ENCODE data around the gene ADCY10. TPM values are rescaled to one million over a fixed set of nuclear protein-coding genes. Genes with fewer than 3 reads are reported as not detected.
A peak's percentile ranks its signal among the peaks of the same experiment; 100 is the strongest.
"Not testable (repeated sequence)": the region's sequence is repeated elsewhere in the genome, so short reads cannot be mapped to it uniquely, and the experiment has no call there.

Gene ADCY10
- total RNA-seq, 8 experiments from 2014 or later, result 0.04 to 1.3 (median 0.60) TPM; not detected in 1

GRCh38 chr1:167898578-167899222, 15.2 kb downstream of the ADCY10 start:
- Histone ChIP-seq H3K4me3 (no peak overlapping the region), H3K27ac (no peak overlapping the region), H3K4me1 (replicated peaks in 1 of 2) (peaks cover 0 to 2% of the 10 kb centered on the region in 2 donors)
- ATAC-seq (replicated peaks in 6 of 8), result no peak
- in situ Hi-C loops (cut with MboI; ENCODE audit: low pct_unique_long_range_greater_than_20kb in 2 of 9, low sequenced_read_pairs in 9 of 9, unreplicated experiment in 9 of 9), result no loop called here
- 40 to 100% (median 94%) methylated on average over 1 to 9 of the region's 9 CpGs; no CpG with 5 or more reads in 1 of the 10 experiments for WGBS, 10 experiments

- in situ Hi-C loops (cut with MboI; ENCODE audit: low pct_unique_long_range_greater_than_20kb in 2 of 9, low sequenced_read_pairs in 9 of 9, unreplicated experiment in 9 of 9), result no loop called here
- Histone ChIP-seq H3K4me1 (replicated peaks in 1 of 2) (no peaks in the 10 kb centered on the region), H3K27ac (no peak overlapping the region), H3K4me3 (no peak overlapping the region)
- 17 to 100% (median 67%) methylated on average over 1 to 2 of the region's 2 CpGs; no CpG with 5 or more reads in 2 of the 10 experiments for WGBS, 10 experiments
- ATAC-seq (replicated peaks in 6 of 8), result no peak
These were observed 20.1 kb downstream of the ADCY10 start for GRCh38 chr1:167893798-167894197.

GRCh38 chr1:167890400-167890799, 23.5 kb downstream of the ADCY10 start:
- in situ Hi-C loops (cut with MboI; ENCODE audit: low pct_unique_long_range_greater_than_20kb in 2 of 9, low sequenced_read_pairs in 9 of 9, unreplicated experiment in 9 of 9), result no loop called here

GRCh38 chr1:167887187-167887586, 26.7 kb downstream of the ADCY10 start:
- in situ Hi-C loops (cut with MboI; ENCODE audit: low pct_unique_long_range_greater_than_20kb in 2 of 9, low sequenced_read_pairs in 9 of 9, unreplicated experiment in 9 of 9); H3K4me1 ChIP-seq (replicated peaks in 1 of 2); ATAC-seq (replicated peaks in 6 of 8); H3K27ac ChIP-seq; H3K4me3 ChIP-seq: not testable (repeated sequence)
- 100% methylated on average over 1 of the region's 2 CpGs; no CpG with 5 or more reads in 9 of the 10 experiments for WGBS, 10 experiments

More at GRCh38 chr1:167890400-167890799, 23.5 kb downstream of the ADCY10 start:
- Histone ChIP-seq H3K4me1 (replicated peaks in 1 of 2) (no peaks in the 10 kb centered on the region), H3K27ac (no peak overlapping the region), H3K4me3 (no peak overlapping the region)
- ATAC-seq (replicated peaks in 6 of 8), result no peak

GRCh38 chr1:167882376-167882775, 31.6 kb downstream of the ADCY10 start:
- no peak overlapping the region for H3K27ac ChIP-seq
- ATAC-seq (replicated peaks in 6 of 8), result no peak
- in situ Hi-C loops (cut with MboI; ENCODE audit: low pct_unique_long_range_greater_than_20kb in 2 of 9, low sequenced_read_pairs in 9 of 9, unreplicated experiment in 9 of 9), result no loop called here
- H3K4me3 ChIP-seq, result no peak overlapping the region
- no peaks in the 10 kb centered on the region for H3K4me1 ChIP-seq (replicated peaks in 1 of 2)
- WGBS, 10 experiments, result 23 to 100% (median 92%) methylated on average over 1 to 7 of the region's 8 CpGs; no CpG with 5 or more reads in 2 of the 10 experiments

GRCh38 chr1:167881786-167882185, 32.1 kb downstream of the ADCY10 start:
- H3K4me1 ChIP-seq (replicated peaks in 1 of 2), result no peaks in the 10 kb centered on the region
- in situ Hi-C loops (cut with MboI; ENCODE audit: low pct_unique_long_range_greater_than_20kb in 2 of 9, low sequenced_read_pairs in 9 of 9, unreplicated experiment in 9 of 9), result no loop called here
- no peak overlapping the region for H3K27ac ChIP-seq
- WGBS, 10 experiments, result 58 to 88% (median 83%) methylated on average over 1 to 3 of the region's 3 CpGs; no CpG with 5 or more reads in 2 of the 10 experiments
- H3K4me3 ChIP-seq, result no peak overlapping the region
- no peak for ATAC-seq (replicated peaks in 6 of 8)

GRCh38 chr1:167881069-167881468, 32.9 kb downstream of the ADCY10 start:
- no peaks in the 10 kb centered on the region for H3K4me1 ChIP-seq (replicated peaks in 1 of 2)
- ATAC-seq (replicated peaks in 6 of 8), result no peak
- H3K4me3 ChIP-seq, result no peak overlapping the region
- no peak overlapping the region for H3K27ac ChIP-seq
- in situ Hi-C loops (cut with MboI; ENCODE audit: low pct_unique_long_range_greater_than_20kb in 2 of 9, low sequenced_read_pairs in 9 of 9, unreplicated experiment in 9 of 9), result no loop called here

GRCh38 chr1:167880580-167881021, 33.3 kb downstream of the ADCY10 start:
- no peak overlapping the region for H3K4me3 ChIP-seq
- no peak for ATAC-seq (replicated peaks in 6 of 8)
- in situ Hi-C loops (cut with MboI; ENCODE audit: low pct_unique_long_range_greater_than_20kb in 2 of 9, low sequenced_read_pairs in 9 of 9, unreplicated experiment in 9 of 9), result no loop called here
- H3K27ac ChIP-seq, result no peak overlapping the region
- H3K4me1 ChIP-seq (replicated peaks in 1 of 2), result no peaks in the 10 kb centered on the region
- WGBS, 10 experiments, result 90 to 100% (median 95%) methylated on average over 2 to 3 of the region's 3 CpGs; no CpG with 5 or more reads in 3 of the 10 experiments

GRCh38 chr1:167879508-167879907, 34.4 kb downstream of the ADCY10 start:
- ATAC-seq (replicated peaks in 6 of 8), result no peak
- Histone ChIP-seq H3K4me3 (no peak overlapping the region), H3K27ac (no peak overlapping the region), H3K4me1 (replicated peaks in 1 of 2) (no peaks in the 10 kb centered on the region)
- in situ Hi-C loops (cut with MboI; ENCODE audit: low pct_unique_long_range_greater_than_20kb in 2 of 9, low sequenced_read_pairs in 9 of 9, unreplicated experiment in 9 of 9), result no loop called here
- WGBS, 10 experiments, result 17 to 75% (median 59%) methylated on average over 1 of the region's 1 CpG; no CpG with 5 or more reads in 6 of the 10 experiments

GRCh38 chr1:167878372-167879160, 35.4 kb downstream of the ADCY10 start:
- in situ Hi-C loops (cut with MboI; ENCODE audit: low pct_unique_long_range_greater_than_20kb in 2 of 9, low sequenced_read_pairs in 9 of 9, unreplicated experiment in 9 of 9), result no loop called here
- 69 to 100% (median 94%) methylated on average over 1 to 7 of the region's 7 CpGs; no CpG with 5 or more reads in 1 of the 10 experiments for WGBS, 10 experiments
- no peak for ATAC-seq (replicated peaks in 6 of 8)
- H3K4me1 ChIP-seq (replicated peaks in 1 of 2), result no peaks in the 10 kb centered on the region
- no peak overlapping the region for H3K27ac ChIP-seq
- H3K4me3 ChIP-seq, result no peak overlapping the region

- in situ Hi-C loops (cut with MboI; ENCODE audit: low pct_unique_long_range_greater_than_20kb in 2 of 9, low sequenced_read_pairs in 9 of 9, unreplicated experiment in 9 of 9), result no loop called here
- Histone ChIP-seq H3K27ac (no peak overlapping the region), H3K4me1 (replicated peaks in 1 of 2) (no peaks in the 10 kb centered on the region), H3K4me3 (no peak overlapping the region)
- no peak for ATAC-seq (replicated peaks in 6 of 8)
- 73 to 100% (median 85%) methylated on average over 1 to 3 of the region's 3 CpGs; no CpG with 5 or more reads in 4 of the 10 experiments for WGBS, 10 experiments
These were observed 37.2 kb downstream of the ADCY10 start for GRCh38 chr1:167876597-167877175.

GRCh38 chr1:167871331-167871730, 42.6 kb downstream of the ADCY10 start:
- Histone ChIP-seq H3K4me3 (no peak overlapping the region), H3K4me1 (replicated peaks in 1 of 2) (no peaks in the 10 kb centered on the region), H3K27ac (no peak overlapping the region)
- in situ Hi-C loops (cut with MboI; ENCODE audit: low pct_unique_long_range_greater_than_20kb in 2 of 9, low sequenced_read_pairs in 9 of 9, unreplicated experiment in 9 of 9), result no loop called here
- ATAC-seq (replicated peaks in 6 of 8), result peak in 1 of 8 experiments; percentile 26

- in situ Hi-C loops (cut with MboI; ENCODE audit: low pct_unique_long_range_greater_than_20kb in 2 of 9, low sequenced_read_pairs in 9 of 9, unreplicated experiment in 9 of 9); H3K27ac ChIP-seq; H3K4me1 ChIP-seq (replicated peaks in 1 of 2); ATAC-seq (replicated peaks in 6 of 8); H3K4me3 ChIP-seq: not testable (repeated sequence)
- 52 to 89% (median 72%) methylated on average over 1 to 13 of the region's 16 CpGs for WGBS, 10 experiments
These were observed 44.6 kb downstream of the ADCY10 start for GRCh38 chr1:167869157-167870001.
